H1 (cell line): ENCODE data around the gene EIF2B1. TPM values are rescaled to one million over a fixed set of nuclear protein-coding genes. Genes with fewer than 3 reads are reported as not detected.

ENCODE experiments used
- CTCF ChIA-PET: fragments of 300-600 bp; sonication (Branson Sonifier 250); formaldehyde crosslinking; loops from one replicate; lab custom pipeline; 2021; ENCODE audit not compliant: partially characterized antibody; lab: Charles Lee
- POLR2A ChIA-PET: fragments of 300-600 bp; sonication (Branson Sonifier 250); formaldehyde crosslinking; loops from one replicate; lab custom pipeline; 2021; ENCODE audit warnings: inconsistent platforms; ENCODE audit not compliant: partially characterized antibody; lab: Charles Lee
- DNase-seq, 2 experiments: peaks; one replicate each; pipeline versions ENCODE4 v3.0.0 to v3.0.0-alpha.2; 2010 to 2022; ENCODE audit warnings: low spot score in 2 of 2, low read depth in 1 of 2, mixed read lengths in 1 of 2
- FAIRE-seq: peaks from 2 replicates; lab custom pipeline; 2011; peaks lifted over from hg19 to GRCh38; lab: Jason Lieb, UNC
- H2AFZ ChIP-seq: 2 replicates; pipeline ENCODE4 v1.8.1; 2012; ENCODE audit warnings: low read length, inconsistent platforms
- H2AK5ac ChIP-seq: 2 replicates; pipeline ENCODE4 v1.6.1; 2013; ENCODE audit warnings: low read depth, low read length
- H2BK120ac ChIP-seq: replicated peaks from 2 replicates; pipeline ENCODE3; 2013; ENCODE audit warnings: low read depth, low read length, inconsistent platforms
- H2BK12ac ChIP-seq: 2 replicates; pipeline ENCODE4 v1.6.1; 2013; ENCODE audit warnings: low read depth, low read length
- H2BK15ac ChIP-seq: 2 replicates; pipeline ENCODE4 v1.6.1; 2013; ENCODE audit warnings: low read length
- H2BK20ac ChIP-seq: 2 replicates; pipeline ENCODE4 v1.6.1; 2013; ENCODE audit warnings: low read length
- H2BK5ac ChIP-seq: 2 replicates; pipeline ENCODE4 v1.6.1; 2013; ENCODE audit warnings: low read depth, low read length
- H3K14ac ChIP-seq: 2 replicates; pipeline ENCODE4 v1.6.1; 2013; ENCODE audit warnings: inconsistent platforms; ENCODE audit not compliant: insufficient read length
- H3K18ac ChIP-seq: 2 replicates; pipeline ENCODE4 v1.6.1; 2013; ENCODE audit warnings: low read length; ENCODE audit errors: extremely low read depth
- H3K23ac ChIP-seq: 2 replicates; pipeline ENCODE4 v1.6.1; 2013; ENCODE audit warnings: inconsistent platforms; ENCODE audit not compliant: insufficient read length
- H3K23me2 ChIP-seq: 2 replicates; pipeline ENCODE4 v1.6.1; 2013; ENCODE audit warnings: low read depth, low read length
- H3K27ac ChIP-seq: 2 replicates; pipeline ENCODE4 v1.6.1; 2011; ENCODE audit warnings: low read depth, low read length, inconsistent platforms
- H3K27me3 ChIP-seq, 4 experiments: replicated peaks in 1 of 4; 1 replicate in 1 of 4; 2 replicates in 3 of 4; pipeline versions ENCODE4 v1.6.1 to v1.8.1; 2011 to 2013; ENCODE audit warnings: low read length in 3 of 4, mild to moderate bottlenecking in 3 of 4, inconsistent platforms in 2 of 4, mixed read lengths in 2 of 4, moderate library complexity in 1 of 4; ENCODE audit not compliant: control insufficient read depth in 3 of 4, insufficient read depth in 3 of 4; ENCODE audit errors: extremely low read depth in 1 of 4
- H3K36me3 ChIP-seq, 4 experiments: 2 replicates each; pipeline versions ENCODE4 v1.6.1 to v1.8.1; 2011 to 2013; ENCODE audit warnings: mild to moderate bottlenecking in 4 of 4, low read length in 3 of 4, moderate library complexity in 2 of 4, control low read depth in 1 of 4, inconsistent platforms in 1 of 4; ENCODE audit not compliant: insufficient read depth in 4 of 4, control insufficient read depth in 2 of 4
- H3K4ac ChIP-seq: replicated peaks from 2 replicates; pipeline ENCODE3; 2013; ENCODE audit warnings: low read length, low read depth, mixed read lengths, inconsistent platforms; ENCODE audit not compliant: insufficient read length
- H3K4me1 ChIP-seq, 4 experiments: replicated peaks in 1 of 4; 1 replicate in 1 of 4; 2 replicates in 3 of 4; pipeline versions ENCODE4 v1.6.1 to v1.8.1; 2011 to 2013; ENCODE audit warnings: low read length in 3 of 4, inconsistent platforms in 2 of 4, mixed read lengths in 1 of 4; ENCODE audit not compliant: insufficient read depth in 4 of 4, control insufficient read depth in 3 of 4
- H3K4me2 ChIP-seq, 2 experiments: 2 replicates each; pipeline versions ENCODE4 v1.6.1 to v1.8.1; 2011 to 2013; ENCODE audit warnings: low read depth in 2 of 2, low read length in 2 of 2, control low read depth in 1 of 2, inconsistent platforms in 1 of 2, mild to moderate bottlenecking in 1 of 2; ENCODE audit not compliant: insufficient read depth in 1 of 2
- H3K4me3 ChIP-seq, 4 experiments: fragments of 200-600, 300-600 bp in 1 of 4; sonication (generic), shearing (Covaris generic), sonication (Bioruptor Twin) in 1 of 4; 2 replicates each; pipeline versions ENCODE4 v1.5.1 to v1.8.1; 2011 to 2016; ENCODE audit warnings: low read length in 4 of 4, low read depth in 3 of 4, control low read depth in 2 of 4, inconsistent platforms in 2 of 4, mild to moderate bottlenecking in 2 of 4, mixed read lengths in 1 of 4, moderate library complexity in 1 of 4; ENCODE audit not compliant: insufficient read depth in 2 of 4; ENCODE audit errors: extremely low read depth in 1 of 4
- H3K56ac ChIP-seq: replicated peaks from 2 replicates; pipeline ENCODE3; 2013; ENCODE audit warnings: low read depth, mild to moderate bottlenecking, mixed read lengths, low read length, inconsistent platforms; ENCODE audit not compliant: insufficient read length
- H3K79me1 ChIP-seq: 2 replicates; pipeline ENCODE4 v1.6.1; 2013; ENCODE audit warnings: low read depth, low read length, control low read depth
- H3K79me2 ChIP-seq, 2 experiments: 2 replicates each; pipeline versions ENCODE4 v1.6.1 to v1.8.1; 2012 to 2013; ENCODE audit warnings: low read length in 2 of 2, mild to moderate bottlenecking in 2 of 2, inconsistent platforms in 1 of 2; ENCODE audit not compliant: insufficient read depth in 2 of 2, control insufficient read depth in 1 of 2
- H3K9ac ChIP-seq, 4 experiments: replicated peaks in 1 of 4; 1 replicate in 1 of 4; 2 replicates in 3 of 4; pipeline versions ENCODE4 v1.6.1 to v1.8.1; 2011 to 2013; ENCODE audit warnings: low read depth in 3 of 4, low read length in 3 of 4, control low read depth in 2 of 4, mild to moderate bottlenecking in 2 of 4, moderate library complexity in 2 of 4, inconsistent platforms in 1 of 4; ENCODE audit errors: extremely low read depth in 1 of 4
- H3K9me3 ChIP-seq, 2 experiments: 2 replicates each; pipeline versions ENCODE4 v1.6.1 to v1.8.1; 2012 to 2013; ENCODE audit warnings: mild to moderate bottlenecking in 2 of 2, moderate library complexity in 2 of 2, control low read depth in 1 of 2, inconsistent platforms in 1 of 2, low read depth in 1 of 2, low read length in 1 of 2, mixed read lengths in 1 of 2; ENCODE audit not compliant: insufficient read depth in 2 of 2
- H4K20me1 ChIP-seq, 2 experiments: replicated peaks in 1 of 2; 2 replicates each; pipeline versions ENCODE3 to v1.8.1; 2011 to 2013; ENCODE audit warnings: inconsistent platforms in 2 of 2, low read length in 2 of 2, mild to moderate bottlenecking in 1 of 2; ENCODE audit not compliant: insufficient read depth in 2 of 2, control insufficient read depth in 1 of 2
- H4K5ac ChIP-seq: 2 replicates; pipeline ENCODE4 v1.6.1; 2013; ENCODE audit warnings: low read length, low read depth, mixed read lengths, inconsistent platforms; ENCODE audit not compliant: insufficient read length
- H4K8ac ChIP-seq: 2 replicates; pipeline ENCODE4 v1.8.0; 2013; ENCODE audit warnings: mild to moderate bottlenecking, moderate library complexity, low read length, inconsistent platforms; ENCODE audit not compliant: insufficient read depth; ENCODE audit errors: extremely low read depth
- H4K91ac ChIP-seq: replicated peaks from 2 replicates; pipeline ENCODE3; 2013; ENCODE audit warnings: low read length, mixed read lengths, inconsistent platforms; ENCODE audit not compliant: insufficient read length
- WGBS, 2 experiments: shearing (Covaris generic) in 1 of 2; methylation state at CpG; one replicate each; pipeline versions ENCODE4 v1.1.6 to v1.1.7; 2013 to 2015; ENCODE audit warnings: low lambda C conversion rate in 2 of 2, mixed read lengths in 2 of 2, inconsistent platforms in 1 of 2, low coverage in 1 of 2, missing lambda C conversion rate in 1 of 2; ENCODE audit not compliant: insufficient replicate concordance in 2 of 2, insufficient coverage in 1 of 2, insufficient read length in 1 of 2; ENCODE audit errors: extremely low coverage in 1 of 2, missing lambda C conversion rate in 1 of 2; 5-methylcytosine and 5-hydroxymethylcytosine counted together
- polyA plus RNA-seq, 7 experiments: library from polyadenylated mRNA; depleted of rRNA in 3 of 7; stranded (reverse) in 5 of 7; unstranded in 2 of 7; fragments of >200 nt in 5 of 7; fragments of 200-250 nt in 2 of 7; gene quantifications; 1 replicate in 5 of 7; 2 replicates in 1 of 7; 4 replicates in 1 of 7; pipeline versions ENCODE4 v1.2.1 to v1.2.3, GENCODE V29; 2011 to 2013; ENCODE audit warnings: missing spikeins in 2 of 7, mixed read lengths in 2 of 7
- total RNA-seq: library from RNA; stranded (reverse); fragmentation: NEBNext Ultra II Directional; extraction: Animal tissue kit (Norgen Biotek cat#: 25700); gene quantifications from 2 replicates; pipeline ENCODE4 v1.2.1, GENCODE V29; 2021
- TF ChIP-seq, protein P1 (sequence below), 3 experiments: IDR thresholded peaks; 1 replicate in 2 of 3; 2 replicates in 1 of 3; pipeline versions ENCODE4 v1.5.1 to v1.6.1; 2011; ENCODE audit warnings: low read length in 3 of 3, mild to moderate bottlenecking in 3 of 3, inconsistent platforms in 2 of 3, low read depth in 1 of 3, moderate library complexity in 1 of 3; ENCODE audit not compliant: insufficient read depth in 1 of 3; ENCODE audit errors: control extremely low read depth in 1 of 3

EIF2B1 gene
- total and polyA plus RNA-seq, 2 of the 8 experiments (the other 6 are each of a cell fraction or from before 2014, with no cell fraction given): 24.9 to 49.9 TPM

DNA sequence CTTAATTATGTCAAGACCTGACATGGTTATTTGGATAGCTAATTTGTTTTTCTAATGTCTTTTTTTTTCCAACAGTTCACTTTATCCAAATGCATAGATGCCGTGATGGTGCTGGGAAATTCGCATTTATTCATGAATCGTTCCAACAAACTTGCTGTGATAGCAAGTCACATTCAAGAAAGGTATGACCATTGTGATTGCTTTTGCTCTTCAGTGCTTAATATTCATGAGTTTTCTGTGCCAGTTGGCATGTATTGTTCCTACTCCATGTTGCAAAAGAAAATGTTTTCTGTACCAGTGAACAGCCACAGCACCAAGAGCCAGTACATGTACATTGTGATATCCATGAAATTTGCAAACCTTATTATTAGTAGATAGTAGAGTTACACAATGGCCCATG is 11.9 kb upstream of the EIF2B1 start:
- Histone ChIP-seq H3K4me3 (no peak overlapping the region), H2AK5ac (no peak overlapping the region), H3K79me2 (no peaks in the 10 kb centered on the region), H4K8ac (no peak overlapping the region), H2BK12ac (no peak overlapping the region)
- TF ChIP-seq, protein P1, sequence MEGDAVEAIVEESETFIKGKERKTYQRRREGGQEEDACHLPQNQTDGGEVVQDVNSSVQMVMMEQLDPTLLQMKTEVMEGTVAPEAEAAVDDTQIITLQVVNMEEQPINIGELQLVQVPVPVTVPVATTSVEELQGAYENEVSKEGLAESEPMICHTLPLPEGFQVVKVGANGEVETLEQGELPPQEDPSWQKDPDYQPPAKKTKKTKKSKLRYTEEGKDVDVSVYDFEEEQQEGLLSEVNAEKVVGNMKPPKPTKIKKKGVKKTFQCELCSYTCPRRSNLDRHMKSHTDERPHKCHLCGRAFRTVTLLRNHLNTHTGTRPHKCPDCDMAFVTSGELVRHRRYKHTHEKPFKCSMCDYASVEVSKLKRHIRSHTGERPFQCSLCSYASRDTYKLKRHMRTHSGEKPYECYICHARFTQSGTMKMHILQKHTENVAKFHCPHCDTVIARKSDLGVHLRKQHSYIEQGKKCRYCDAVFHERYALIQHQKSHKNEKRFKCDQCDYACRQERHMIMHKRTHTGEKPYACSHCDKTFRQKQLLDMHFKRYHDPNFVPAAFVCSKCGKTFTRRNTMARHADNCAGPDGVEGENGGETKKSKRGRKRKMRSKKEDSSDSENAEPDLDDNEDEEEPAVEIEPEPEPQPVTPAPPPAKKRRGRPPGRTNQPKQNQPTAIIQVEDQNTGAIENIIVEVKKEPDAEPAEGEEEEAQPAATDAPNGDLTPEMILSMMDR (IDR thresholded peaks at IDR 0.05; ENCODE audit: control extremely low read depth in 1 of 3, insufficient read depth in 1 of 3, low read depth in 1 of 3, low read length in 3 of 3): no peak
- TF ChIP-seq, all 59 proteins: peak for 0
- Histone ChIP-seq H3K79me1 (peaks cover 2% of the 10 kb centered on the region), H3K18ac (no peak overlapping the region), H3K4me2 (no peak overlapping the region), H2BK5ac (no peak overlapping the region), H3K27ac (no peak overlapping the region), H2BK20ac (no peak overlapping the region), H2AFZ (no peak overlapping the region), H3K9me3 (no peaks in the 10 kb centered on the region), H2BK15ac (no peak overlapping the region), H3K36me3 (peaks cover 5 to 28% (median 15%) of the 10 kb centered on the region in 4 experiments; a peak in 7 of 8 replicates), H3K9ac (no peak overlapping the region), H3K23me2 (no peaks in the 10 kb centered on the region), H3K4me1 (no peaks in the 10 kb centered on the region), H4K20me1 (peaks cover 0 to 2% of the 10 kb centered on the region in 2 experiments), H4K5ac (no peak overlapping the region), H3K27me3 (no peaks in the 10 kb centered on the region), H4K91ac (no peak overlapping the region), H3K23ac (no peak overlapping the region), H2BK120ac (no peak overlapping the region), H3K14ac (no peak overlapping the region), H3K4ac (no peak overlapping the region), H3K56ac (no peak overlapping the region)
- FAIRE-seq (no peak), DNase-seq (no peak)
- WGBS, 2 experiments: 81% methylated on average over 3 of the region's 3 CpGs; no CpG with 5 or more reads in 1 of the 2 experiments
- POLR2A ChIA-PET: interaction anchor here (1.1 to 2.8 kb wide), 3 partner anchors 11 to 24 kb away, joined by 3 to 8 read pairs (median 5); no protein-coding TSS in a partner anchor
- CTCF ChIA-PET: interaction anchor here (0.6 to 1.3 kb wide), 5 partner anchors 12 to 126 kb away, joined by 3 to 4 read pairs (median 3); no protein-coding TSS in a partner anchor
